Pons (tissue), 1 donor: Measurements from ENCODE around the gene HOXC9.

Experiments used
- DNase-seq: peaks from one replicate; pipeline ENCODE4 v3.0.0-alpha.2; 2016; ENCODE audit warnings: low spot score

Gene HOXC9

GRCh38 chr12:53963434-53964314 is 36.3 kb upstream of the HOXC9 start:
- no peak for DNase-seq

GRCh38 chr12:53964315-53964713 is 35.6 kb upstream of the HOXC9 start:
- DNase-seq: no peak

GRCh38 chr12:53965281-53966084 is 34.5 kb upstream of the HOXC9 start:
- DNase-seq: no peak

- DNase-seq: no peak
These were observed 33.9 kb upstream of the HOXC9 start for GRCh38 chr12:53966085-53966384.

- DNase-seq: no peak
These were observed 33.4 kb upstream of the HOXC9 start for GRCh38 chr12:53966385-53967133.

- no peak for DNase-seq
These were observed 32.5 kb upstream of the HOXC9 start for GRCh38 chr12:53967421-53967925.

GRCh38 chr12:53968214-53969127 is 31.5 kb upstream of the HOXC9 start:
- DNase-seq: no peak

GRCh38 chr12:53969588-53970259 is 30.2 kb upstream of the HOXC9 start:
- DNase-seq: no peak

- no peak for DNase-seq
These were observed 29.5 kb upstream of the HOXC9 start for GRCh38 chr12:53970451-53970850.

GRCh38 chr12:53971129-53971528 is 28.8 kb upstream of the HOXC9 start:
- no peak for DNase-seq

GRCh38 chr12:53971686-53972085 is 28.3 kb upstream of the HOXC9 start:
- no peak for DNase-seq

GRCh38 chr12:53972152-53972702 is 27.7 kb upstream of the HOXC9 start:
- no peak for DNase-seq

GRCh38 chr12:53972722-53973235 is 27.2 kb upstream of the HOXC9 start, which contains the start of gene HOXC11:
HOXC11 (plus strand) TSS chr12:53973126; CDS start chr12:53973242, 116 bp downstream.
- no peak for DNase-seq

GRCh38 chr12:53973236-53974042 is 26.5 kb upstream of the HOXC9 start:
- DNase-seq: no peak

- no peak for DNase-seq
These were observed 25.6 kb upstream of the HOXC9 start, which contains the start of gene HOTAIR for GRCh38 chr12:53974084-53975063. HOTAIR (minus strand) TSS chr12:53974954.

GRCh38 chr12:53975064-53975471 is 24.9 kb upstream of the HOXC9 start:
- no peak for DNase-seq

- DNase-seq: no peak
These were observed 24.3 kb upstream of the HOXC9 start for GRCh38 chr12:53975479-53976152.
